ENCODE measurements around the gene CCDC47. TPM values are rescaled to one million over a fixed set of nuclear protein-coding genes. Genes with fewer than 3 reads are reported as not detected.
A peak's percentile ranks its signal among the peaks of the same experiment; 100 is the strongest.

The CCDC47 gene
- total and polyA plus RNA-seq, 2 of the 13 experiments (the other 11 are each of a cell fraction or from before 2014, with no cell fraction given), result 59.3 to 99.5 TPM

GRCh38 chr17:63773272-63774140 lies at the start of gene CCDC47 (continued):
- TF ChIP-seq ZNF749 (CRISPR knock-in tag; IDR thresholded peaks at IDR 0.05; ENCODE audit: borderline replicate concordance), result peak; percentile 96
- TF ChIP-seq ZNF3 (CRISPR knock-in tag; IDR thresholded peaks at IDR 0.05), result peak; percentile 51; the same call in 1 of the 2 replicates
- TF ChIP-seq RERE (CRISPR knock-in tag; IDR thresholded peaks at IDR 0.05; ENCODE audit: low read depth), result no peak; the same call in 1 of the 2 replicates
- peak; percentile 86 for TF ChIP-seq ZNF253 (CRISPR knock-in tag; IDR thresholded peaks at IDR 0.05; ENCODE audit: borderline replicate concordance)
- TF ChIP-seq HNF4A (CRISPR knock-in tag; IDR thresholded peaks at IDR 0.05), result peak; percentile 19
- peak; percentile 92 for TF ChIP-seq DR1 (CRISPR knock-in tag; IDR thresholded peaks at IDR 0.05)
- peak; percentile 90 for TF ChIP-seq ZNF543 (CRISPR knock-in tag; IDR thresholded peaks at IDR 0.05)
- TF ChIP-seq ZBTB14 (CRISPR knock-in tag; IDR thresholded peaks at IDR 0.05), result 0 out of 2 replicates have a peak, but pooled peaks have one; percentile 46
- TF ChIP-seq MIXL1 (CRISPR knock-in tag; IDR thresholded peaks at IDR 0.05), result peak; percentile 74
- TF ChIP-seq ZNF550 (CRISPR knock-in tag; IDR thresholded peaks at IDR 0.05; ENCODE audit: borderline replicate concordance), result no peak
- peak; percentile 79 for TF ChIP-seq RBM22 (optimal IDR thresholded peaks at IDR 0.05; ENCODE audit: low read length)
- TF ChIP-seq FOXO4 (CRISPR knock-in tag; conservative IDR thresholded peaks at IDR 0.05), result no peak
- TF ChIP-seq ZNF367 (CRISPR knock-in tag; IDR thresholded peaks at IDR 0.05; ENCODE audit: borderline replicate concordance), result peak; percentile 62; the same call in 1 of the 2 replicates
- no peak for TF ChIP-seq PRPF4 (IDR thresholded peaks at IDR 0.05; ENCODE audit: low read depth, low read length, poor library complexity, severe bottlenecking)
- 0 out of 2 replicates have a peak, but pooled peaks have one; percentile 38 for TF ChIP-seq HNRNPL (IDR thresholded peaks at IDR 0.05; ENCODE audit: low read depth, low read length)
- TF ChIP-seq HOMEZ (CRISPR knock-in tag; IDR thresholded peaks at IDR 0.05; ENCODE audit: low read depth), result peak; percentile 74
- peak; percentile 41; the same call in 1 of the 2 replicates for TF ChIP-seq ZIK1 (CRISPR knock-in tag; IDR thresholded peaks at IDR 0.05; ENCODE audit: borderline replicate concordance, low read depth)
- 0 out of 2 replicates have a peak, but pooled peaks have one; percentile 9 for TF ChIP-seq SNAPC5 (CRISPR knock-in tag; IDR thresholded peaks at IDR 0.05; ENCODE audit: borderline replicate concordance)
- peak; percentile 76 for TF ChIP-seq ZNF501 (CRISPR knock-in tag; IDR thresholded peaks at IDR 0.05)
